Measurements from ENCODE around the gene INKA2. TPM values are rescaled to one million over a fixed set of nuclear protein-coding genes. Genes with fewer than 3 reads are reported as not detected.

Gene INKA2
- total RNA-seq, 1 experiment from 2014 or later: 0.62 TPM

DNA sequence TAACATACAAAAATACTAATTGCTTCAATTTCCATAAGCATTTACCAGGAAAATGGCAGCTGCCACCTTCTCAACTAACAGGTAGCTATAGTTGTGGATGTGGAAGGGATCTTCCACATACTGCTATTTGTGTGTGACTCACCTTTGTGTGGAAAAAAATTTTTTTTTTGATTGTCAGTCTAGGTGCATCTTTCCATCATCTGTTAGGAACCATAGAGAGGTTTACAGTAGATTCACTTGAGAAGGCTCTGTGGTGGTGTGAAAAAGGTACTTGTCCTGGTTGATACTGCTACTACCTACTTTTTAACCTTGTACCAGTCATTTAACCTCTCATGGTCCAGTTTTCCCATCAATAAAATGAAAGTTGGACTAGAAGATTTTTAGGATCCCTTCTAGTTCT lies 29.4 kb upstream of the INKA2 start:
- no peak for TF ChIP-seq CTCF (conservative IDR thresholded peaks at IDR 0.05; ENCODE audit: low read depth, low read length)
- no peak for TF ChIP-seq EZH2 (IDR thresholded peaks at IDR 0.05; ENCODE audit: borderline replicate concordance, low read depth, low read length, poor library complexity, severe bottlenecking)
- intact Hi-C loops (cut with micrococcal nuclease; ENCODE audit: unreplicated experiment): loop anchor here (2.0 kb wide), 2 partner anchors 54 to 260 kb away; no protein-coding TSS in a partner anchor
- H3K9me3 ChIP-seq (ENCODE audit: low read depth, low read length, poor library complexity, severe bottlenecking): no peaks in the 10 kb centered on the region
- no peak for DNase-seq (ENCODE audit: low spot score)
- no peaks in the 10 kb centered on the region for H3K4me1 ChIP-seq (ENCODE audit: insufficient read depth, low read length, poor library complexity, severe bottlenecking)
- no TSS peak for BruUV-seq (replicated peaks)
- H3K27ac ChIP-seq (ENCODE audit: low read depth, low read length, poor library complexity, severe bottlenecking): no peak overlapping the region
- H3K36me3 ChIP-seq (ENCODE audit: insufficient read depth, low read length, poor library complexity, severe bottlenecking): peaks cover 56% of the 10 kb centered on the region
- H3K27me3 ChIP-seq (replicated peaks; ENCODE audit: insufficient read depth, low read depth, low read length, poor library complexity): no peaks in the 10 kb centered on the region
- ChIA-PET POLR2A (ENCODE audit: low non-redundant PET) (no interaction called here), CTCF (interaction anchor here (1.5 kb wide), 1 partner anchor 54 kb away, joined by 4 read pairs; no protein-coding TSS in a partner anchor)
- H3K4me3 ChIP-seq (ENCODE audit: low read depth, low read length, poor library complexity, severe bottlenecking): no peak overlapping the region

GRCh38 chr1:111768023-111768422 lies 28.8 kb upstream of the INKA2 start:
- POLR2A ChIA-PET (ENCODE audit: low non-redundant PET): interaction anchor here (0.6 kb wide), 1 partner anchor 599 kb away, joined by 3 read pairs; no protein-coding TSS in a partner anchor
- no peak for DNase-seq (ENCODE audit: low spot score)
- BruUV-seq (replicated peaks): no TSS peak
- Histone ChIP-seq H3K27ac (ENCODE audit: low read depth, low read length, poor library complexity, severe bottlenecking) (no peak overlapping the region), H3K9me3 (ENCODE audit: low read depth, low read length, poor library complexity, severe bottlenecking) (no peaks in the 10 kb centered on the region), H3K4me3 (ENCODE audit: low read depth, low read length, poor library complexity, severe bottlenecking) (no peak overlapping the region), H3K4me1 (ENCODE audit: insufficient read depth, low read length, poor library complexity, severe bottlenecking) (no peaks in the 10 kb centered on the region), H3K27me3 (replicated peaks; ENCODE audit: insufficient read depth, low read depth, low read length, poor library complexity) (no peaks in the 10 kb centered on the region), H3K36me3 (ENCODE audit: insufficient read depth, low read length, poor library complexity, severe bottlenecking) (peaks cover 62% of the 10 kb centered on the region)
- intact Hi-C loops (cut with micrococcal nuclease; ENCODE audit: unreplicated experiment): loop anchor here (2.0 kb wide), 2 partner anchors 53 to 259 kb away; no protein-coding TSS in a partner anchor
- TF ChIP-seq CTCF (conservative IDR thresholded peaks at IDR 0.05; ENCODE audit: low read depth, low read length): no peak
- TF ChIP-seq EZH2 (IDR thresholded peaks at IDR 0.05; ENCODE audit: borderline replicate concordance, low read depth, low read length, poor library complexity, severe bottlenecking): no peak
- CTCF ChIA-PET: interaction anchor here (0.7 kb wide), 1 partner anchor 13 kb away, joined by 3 read pairs; no protein-coding TSS in a partner anchor

- Histone ChIP-seq H3K9me3 (ENCODE audit: low read depth, low read length, poor library complexity, severe bottlenecking) (no peaks in the 10 kb centered on the region), H3K36me3 (ENCODE audit: insufficient read depth, low read length, poor library complexity, severe bottlenecking) (peaks cover 89% of the 10 kb centered on the region), H3K27me3 (replicated peaks; ENCODE audit: insufficient read depth, low read depth, low read length, poor library complexity) (no peaks in the 10 kb centered on the region), H3K4me3 (ENCODE audit: low read depth, low read length, poor library complexity, severe bottlenecking) (no peak overlapping the region), H3K27ac (ENCODE audit: low read depth, low read length, poor library complexity, severe bottlenecking) (no peak overlapping the region), H3K4me1 (ENCODE audit: insufficient read depth, low read length, poor library complexity, severe bottlenecking) (no peaks in the 10 kb centered on the region)
- BruUV-seq (replicated peaks): no TSS peak
- TF ChIP-seq CTCF (conservative IDR thresholded peaks at IDR 0.05; ENCODE audit: low read depth, low read length) (no peak), EZH2 (IDR thresholded peaks at IDR 0.05; ENCODE audit: borderline replicate concordance, low read depth, low read length, poor library complexity, severe bottlenecking) (no peak)
- POLR2A ChIA-PET (ENCODE audit: low non-redundant PET): no interaction called here
- intact Hi-C loops (cut with micrococcal nuclease; ENCODE audit: unreplicated experiment): no loop called here
- CTCF ChIA-PET: no interaction called here
- no peak for DNase-seq (ENCODE audit: low spot score)
Observed at GRCh38 chr1:111762332-111762731, 23.1 kb upstream of the INKA2 start.

Data from A673 (cell line).